ENCODE results near the gene MRPL57.

Gene MRPL57

DNA sequence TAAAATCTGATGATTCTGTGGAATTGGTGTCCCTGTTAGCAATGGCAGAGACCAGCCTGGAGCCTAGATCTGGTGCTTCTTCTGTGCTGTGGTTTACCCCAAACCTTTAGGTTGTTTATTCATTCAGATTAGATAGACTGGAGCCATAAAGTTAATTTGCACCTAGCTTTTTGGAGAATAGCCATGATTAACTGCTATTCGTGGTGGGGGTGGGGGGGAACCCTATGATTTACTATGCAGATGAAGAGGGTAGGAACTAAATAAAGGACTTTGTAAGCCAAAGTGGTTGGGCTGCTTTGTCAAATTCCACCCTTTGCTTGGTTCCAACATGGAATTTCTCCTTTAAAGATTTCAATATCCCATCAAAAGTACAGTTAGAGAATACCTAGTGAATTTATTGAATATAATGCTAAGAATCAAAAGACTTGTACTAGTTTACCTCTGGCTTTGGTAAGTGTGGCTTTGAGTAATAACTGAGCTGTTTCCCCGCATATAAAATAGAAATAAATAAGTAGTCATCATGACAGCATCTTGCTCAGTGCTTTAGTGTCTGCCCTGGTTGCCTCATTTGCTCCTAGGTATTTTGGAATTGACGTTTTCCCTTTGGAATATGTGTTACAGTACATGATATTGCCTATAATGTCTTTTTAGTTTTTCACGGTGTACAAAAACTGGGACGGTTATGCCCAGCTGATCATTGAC, 27.8 kb upstream of the MRPL57 start:
- Histone ChIP-seq H3K27ac (ENCODE audit: extremely low read depth, low read depth, low read length) (no peak overlapping the region), H3K36me3 (ENCODE audit: control insufficient read depth in 2 of 2, insufficient read depth in 1 of 2, low read length in 2 of 2) (peaks cover 15 to 47% of the 10 kb centered on the region in 2 experiments), H3K4me3 (ENCODE audit: low read depth, low read length) (no peak overlapping the region), H3K4me1 (ENCODE audit: control insufficient read depth, insufficient read depth, low read length) (no peaks in the 10 kb centered on the region), H3K9me3 (ENCODE audit: control insufficient read depth, insufficient read depth, low read depth, low read length) (no peaks in the 10 kb centered on the region)
- ChIA-PET CTCF (interaction anchor here (0.6 to 0.7 kb wide), 2 partner anchors 175 to 1203 kb away, joined by 3 to 4 read pairs; no protein-coding TSS in a partner anchor), POLR2A (interaction anchor here (0.6 to 0.7 kb wide), 2 partner anchors 28 to 190 kb away, joined by 3 read pairs; partner anchors contain the start of genes MRPL57 and SKA3)
- no peak for TF ChIP-seq ZNF174 (tag by site-specific recombination; IDR thresholded peaks at IDR 0.05)
- TF ChIP-seq ZNF510 (tag by site-specific recombination; IDR thresholded peaks at IDR 0.05; ENCODE audit: insufficient replicate concordance) = no peak
- no peak for TF ChIP-seq ZNF610 (tag by site-specific recombination; IDR thresholded peaks at IDR 0.05; ENCODE audit: borderline replicate concordance)
- peak; percentile 93 for TF ChIP-seq SP7 (tag by site-specific recombination; IDR thresholded peaks at IDR 0.05)
- TF ChIP-seq ZFP37 (tag by site-specific recombination; IDR thresholded peaks at IDR 0.05) = no peak
- no peak for TF ChIP-seq BCL11B (tag by site-specific recombination; IDR thresholded peaks at IDR 0.05; ENCODE audit: low read depth)
- TF ChIP-seq ZNF626 (tag by site-specific recombination; IDR thresholded peaks at IDR 0.05) = no peak
- TF ChIP-seq, protein P1, sequence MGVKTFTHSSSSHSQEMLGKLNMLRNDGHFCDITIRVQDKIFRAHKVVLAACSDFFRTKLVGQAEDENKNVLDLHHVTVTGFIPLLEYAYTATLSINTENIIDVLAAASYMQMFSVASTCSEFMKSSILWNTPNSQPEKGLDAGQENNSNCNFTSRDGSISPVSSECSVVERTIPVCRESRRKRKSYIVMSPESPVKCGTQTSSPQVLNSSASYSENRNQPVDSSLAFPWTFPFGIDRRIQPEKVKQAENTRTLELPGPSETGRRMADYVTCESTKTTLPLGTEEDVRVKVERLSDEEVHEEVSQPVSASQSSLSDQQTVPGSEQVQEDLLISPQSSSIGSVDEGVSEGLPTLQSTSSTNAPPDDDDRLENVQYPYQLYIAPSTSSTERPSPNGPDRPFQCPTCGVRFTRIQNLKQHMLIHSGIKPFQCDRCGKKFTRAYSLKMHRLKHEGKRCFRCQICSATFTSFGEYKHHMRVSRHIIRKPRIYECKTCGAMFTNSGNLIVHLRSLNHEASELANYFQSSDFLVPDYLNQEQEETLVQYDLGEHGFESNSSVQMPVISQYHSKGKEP (tag by site-specific recombination; IDR thresholded peaks at IDR 0.05) = no peak
- TF ChIP-seq, protein P2, sequence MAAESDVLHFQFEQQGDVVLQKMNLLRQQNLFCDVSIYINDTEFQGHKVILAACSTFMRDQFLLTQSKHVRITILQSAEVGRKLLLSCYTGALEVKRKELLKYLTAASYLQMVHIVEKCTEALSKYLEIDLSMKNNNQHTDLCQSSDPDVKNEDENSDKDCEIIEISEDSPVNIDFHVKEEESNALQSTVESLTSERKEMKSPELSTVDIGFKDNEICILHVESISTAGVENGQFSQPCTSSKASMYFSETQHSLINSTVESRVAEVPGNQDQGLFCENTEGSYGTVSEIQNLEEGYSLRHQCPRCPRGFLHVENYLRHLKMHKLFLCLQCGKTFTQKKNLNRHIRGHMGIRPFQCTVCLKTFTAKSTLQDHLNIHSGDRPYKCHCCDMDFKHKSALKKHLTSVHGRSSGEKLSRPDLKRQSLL (tag by site-specific recombination; IDR thresholded peaks at IDR 0.05) = no peak
- no peak for TF ChIP-seq FEZF1 (tag by site-specific recombination; IDR thresholded peaks at IDR 0.05)
- TF ChIP-seq, protein P3, sequence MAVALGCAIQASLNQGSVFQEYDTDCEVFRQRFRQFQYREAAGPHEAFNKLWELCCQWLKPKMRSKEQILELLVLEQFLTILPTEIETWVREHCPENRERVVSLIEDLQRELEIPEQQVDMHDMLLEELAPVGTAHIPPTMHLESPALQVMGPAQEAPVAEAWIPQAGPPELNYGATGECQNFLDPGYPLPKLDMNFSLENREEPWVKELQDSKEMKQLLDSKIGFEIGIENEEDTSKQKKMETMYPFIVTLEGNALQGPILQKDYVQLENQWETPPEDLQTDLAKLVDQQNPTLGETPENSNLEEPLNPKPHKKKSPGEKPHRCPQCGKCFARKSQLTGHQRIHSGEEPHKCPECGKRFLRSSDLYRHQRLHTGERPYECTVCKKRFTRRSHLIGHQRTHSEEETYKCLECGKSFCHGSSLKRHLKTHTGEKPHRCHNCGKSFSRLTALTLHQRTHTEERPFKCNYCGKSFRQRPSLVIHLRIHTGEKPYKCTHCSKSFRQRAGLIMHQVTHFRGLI (tag by site-specific recombination; IDR thresholded peaks at IDR 0.05) = peak; percentile 76; the same call in 1 of the 2 replicates
- TF ChIP-seq, protein P4, sequence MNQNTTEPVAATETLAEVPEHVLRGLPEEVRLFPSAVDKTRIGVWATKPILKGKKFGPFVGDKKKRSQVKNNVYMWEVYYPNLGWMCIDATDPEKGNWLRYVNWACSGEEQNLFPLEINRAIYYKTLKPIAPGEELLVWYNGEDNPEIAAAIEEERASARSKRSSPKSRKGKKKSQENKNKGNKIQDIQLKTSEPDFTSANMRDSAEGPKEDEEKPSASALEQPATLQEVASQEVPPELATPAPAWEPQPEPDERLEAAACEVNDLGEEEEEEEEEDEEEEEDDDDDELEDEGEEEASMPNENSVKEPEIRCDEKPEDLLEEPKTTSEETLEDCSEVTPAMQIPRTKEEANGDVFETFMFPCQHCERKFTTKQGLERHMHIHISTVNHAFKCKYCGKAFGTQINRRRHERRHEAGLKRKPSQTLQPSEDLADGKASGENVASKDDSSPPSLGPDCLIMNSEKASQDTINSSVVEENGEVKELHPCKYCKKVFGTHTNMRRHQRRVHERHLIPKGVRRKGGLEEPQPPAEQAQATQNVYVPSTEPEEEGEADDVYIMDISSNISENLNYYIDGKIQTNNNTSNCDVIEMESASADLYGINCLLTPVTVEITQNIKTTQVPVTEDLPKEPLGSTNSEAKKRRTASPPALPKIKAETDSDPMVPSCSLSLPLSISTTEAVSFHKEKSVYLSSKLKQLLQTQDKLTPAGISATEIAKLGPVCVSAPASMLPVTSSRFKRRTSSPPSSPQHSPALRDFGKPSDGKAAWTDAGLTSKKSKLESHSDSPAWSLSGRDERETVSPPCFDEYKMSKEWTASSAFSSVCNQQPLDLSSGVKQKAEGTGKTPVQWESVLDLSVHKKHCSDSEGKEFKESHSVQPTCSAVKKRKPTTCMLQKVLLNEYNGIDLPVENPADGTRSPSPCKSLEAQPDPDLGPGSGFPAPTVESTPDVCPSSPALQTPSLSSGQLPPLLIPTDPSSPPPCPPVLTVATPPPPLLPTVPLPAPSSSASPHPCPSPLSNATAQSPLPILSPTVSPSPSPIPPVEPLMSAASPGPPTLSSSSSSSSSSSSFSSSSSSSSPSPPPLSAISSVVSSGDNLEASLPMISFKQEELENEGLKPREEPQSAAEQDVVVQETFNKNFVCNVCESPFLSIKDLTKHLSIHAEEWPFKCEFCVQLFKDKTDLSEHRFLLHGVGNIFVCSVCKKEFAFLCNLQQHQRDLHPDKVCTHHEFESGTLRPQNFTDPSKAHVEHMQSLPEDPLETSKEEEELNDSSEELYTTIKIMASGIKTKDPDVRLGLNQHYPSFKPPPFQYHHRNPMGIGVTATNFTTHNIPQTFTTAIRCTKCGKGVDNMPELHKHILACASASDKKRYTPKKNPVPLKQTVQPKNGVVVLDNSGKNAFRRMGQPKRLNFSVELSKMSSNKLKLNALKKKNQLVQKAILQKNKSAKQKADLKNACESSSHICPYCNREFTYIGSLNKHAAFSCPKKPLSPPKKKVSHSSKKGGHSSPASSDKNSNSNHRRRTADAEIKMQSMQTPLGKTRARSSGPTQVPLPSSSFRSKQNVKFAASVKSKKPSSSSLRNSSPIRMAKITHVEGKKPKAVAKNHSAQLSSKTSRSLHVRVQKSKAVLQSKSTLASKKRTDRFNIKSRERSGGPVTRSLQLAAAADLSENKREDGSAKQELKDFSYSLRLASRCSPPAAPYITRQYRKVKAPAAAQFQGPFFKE (tag by site-specific recombination; IDR thresholded peaks at IDR 0.05; ENCODE audit: borderline replicate concordance) = no peak

DNA sequence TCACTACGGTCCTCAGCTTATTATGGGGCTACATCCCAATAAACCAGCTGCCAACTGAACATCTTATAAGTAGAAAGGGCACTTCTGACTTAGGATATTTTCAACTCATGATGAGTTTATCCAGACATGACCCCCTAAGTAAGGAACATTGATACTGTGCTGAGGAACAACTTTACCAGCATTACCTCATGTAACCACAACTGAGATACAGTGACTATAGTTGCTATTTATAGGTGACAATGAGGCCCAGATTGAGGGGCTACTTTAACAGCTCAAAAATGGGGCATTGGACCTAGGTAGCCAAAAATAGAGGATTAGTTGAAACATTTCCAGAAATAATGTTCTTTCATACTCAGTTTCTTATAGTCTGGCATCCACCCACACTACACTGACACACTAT, 26.9 kb upstream of the MRPL57 start:
- POLR2A ChIA-PET = interaction anchor here (0.7 kb wide), 1 partner anchor 27 kb away, joined by 3 read pairs; the partner anchor contains the start of genes MRPL57 and SKA3
- Histone ChIP-seq H3K4me3 (ENCODE audit: low read depth, low read length) (no peak overlapping the region), H3K4me1 (ENCODE audit: control insufficient read depth, insufficient read depth, low read length) (no peaks in the 10 kb centered on the region), H3K27ac (ENCODE audit: extremely low read depth, low read depth, low read length) (no peak overlapping the region), H3K9me3 (ENCODE audit: control insufficient read depth, insufficient read depth, low read depth, low read length) (no peaks in the 10 kb centered on the region), H3K36me3 (ENCODE audit: control insufficient read depth in 2 of 2, insufficient read depth in 1 of 2, low read length in 2 of 2) (peaks cover 15 to 47% of the 10 kb centered on the region in 2 experiments)
- peak; percentile 24; the same call in 1 of the 2 replicates for TF ChIP-seq ZNF629 (tag by site-specific recombination; IDR thresholded peaks at IDR 0.05)
- TF ChIP-seq FEZF1 (tag by site-specific recombination; IDR thresholded peaks at IDR 0.05) = peak; percentile 34
- TF ChIP-seq ZNF664 (tag by site-specific recombination; IDR thresholded peaks at IDR 0.05) = no peak
- CTCF ChIA-PET = no interaction called here
